Lower leg skin (tissue), 3 donors: ENCODE data around the gene RIC8B.

Source experiments
- CTCF ChIP-seq, 3 donors: fragments of 450-650 bp; IDR thresholded peaks; one replicate each; pipeline ENCODE4 v1.5.1; 2016; ENCODE audit warnings: antibody characterized with exemption in 3 of 3, mild to moderate bottlenecking in 3 of 3, moderate library complexity in 2 of 3
- POLR2A ChIP-seq, 2 donors: fragments of 450-650 bp; IDR thresholded peaks; one replicate each; pipeline ENCODE4 v1.6.1; 2016 to 2017; ENCODE audit warnings: antibody characterized with exemption in 2 of 2, mild to moderate bottlenecking in 1 of 2, moderate library complexity in 1 of 2

GRCh38 chr12:106885026-106885425 lies 110.5 kb downstream of the RIC8B start:
- TF ChIP-seq POLR2A (IDR thresholded peaks at IDR 0.05) = no peak
- TF ChIP-seq CTCF (IDR thresholded peaks at IDR 0.05) = no peak
